Activated CD4-positive, CD25-positive, alpha-beta regulatory T cell treated with anti-CD3 and anti-CD28 coated beads, Interleukin-2, amount 50 U/mL, for 72 hours (primary cell): Measurements from ENCODE around the gene PHLDB3.
"Not testable (repeated sequence)": the region's sequence is repeated elsewhere in the genome, so short reads cannot be mapped to it uniquely, and the experiment has no call there.

Experiments used
- DNase-seq: peaks from one replicate; pipeline ENCODE4 v3.0.0; 2021

PHLDB3 gene

DNA sequence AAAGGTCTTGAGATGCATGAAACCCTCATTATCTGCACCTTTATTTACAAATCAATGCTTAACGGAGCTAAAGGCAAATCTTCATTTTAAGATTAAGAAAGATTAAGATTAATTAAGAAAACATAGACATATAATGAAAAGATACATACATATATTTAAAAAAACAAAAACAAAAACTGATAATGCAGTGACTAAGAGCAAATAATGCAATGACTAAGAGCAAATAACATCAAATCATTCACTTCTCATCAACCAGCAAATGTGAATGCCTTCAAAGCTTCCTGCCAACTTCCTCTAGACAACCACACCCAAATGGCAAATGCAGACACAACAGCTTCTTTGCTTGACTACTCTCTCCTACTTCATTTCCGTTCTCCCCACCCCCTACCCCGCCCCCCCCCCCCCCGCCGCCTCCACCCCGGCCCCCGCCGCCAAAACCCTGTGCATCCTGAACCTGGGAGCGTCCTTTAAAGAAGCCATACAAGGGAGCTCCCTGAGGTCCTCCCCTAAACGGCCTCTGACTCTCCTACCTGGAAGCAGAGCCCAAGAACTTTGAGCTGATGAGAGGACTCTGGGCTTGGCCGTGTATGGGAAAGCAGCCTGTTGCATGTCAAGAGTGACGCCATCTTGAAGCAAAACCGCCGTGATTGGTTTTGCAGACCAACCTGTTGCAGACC lies 65.4 kb downstream of the PHLDB3 start:
- no peak for DNase-seq

DNA sequence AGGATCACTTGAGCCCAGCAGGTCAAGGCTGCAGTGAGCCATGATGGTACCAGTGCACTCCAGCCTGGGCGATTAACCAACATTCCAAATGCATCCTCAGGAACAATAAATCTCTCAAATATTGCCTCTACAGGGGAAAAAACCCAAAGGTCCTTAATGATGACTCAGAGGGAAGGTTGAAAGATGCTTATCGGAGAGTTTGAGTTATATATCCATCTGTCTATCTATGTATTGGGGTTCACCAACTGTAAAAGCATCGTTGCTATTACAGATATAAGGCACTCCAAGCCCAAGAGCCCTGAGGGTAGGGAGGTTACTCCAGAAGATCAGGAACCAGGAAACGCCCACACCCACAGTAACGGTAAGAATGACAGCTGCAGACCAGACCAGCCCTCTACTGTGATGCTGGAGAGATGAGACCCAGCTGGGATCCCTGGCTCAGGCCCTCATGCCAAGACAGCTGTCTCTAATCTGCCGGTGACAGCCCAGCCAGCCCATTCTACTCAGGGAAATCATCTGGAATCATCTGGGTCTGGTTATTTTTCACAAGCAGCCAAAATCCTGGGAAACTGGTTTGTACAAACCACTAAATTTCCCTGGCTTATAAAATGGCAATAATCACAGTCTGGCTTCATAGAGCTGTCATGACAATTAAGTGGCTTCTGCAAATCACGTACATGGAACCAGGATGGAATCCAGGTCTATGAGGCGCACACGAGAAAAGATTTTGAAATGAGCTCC lies 66.1 kb downstream of the PHLDB3 start:
- no peak for DNase-seq

DNA sequence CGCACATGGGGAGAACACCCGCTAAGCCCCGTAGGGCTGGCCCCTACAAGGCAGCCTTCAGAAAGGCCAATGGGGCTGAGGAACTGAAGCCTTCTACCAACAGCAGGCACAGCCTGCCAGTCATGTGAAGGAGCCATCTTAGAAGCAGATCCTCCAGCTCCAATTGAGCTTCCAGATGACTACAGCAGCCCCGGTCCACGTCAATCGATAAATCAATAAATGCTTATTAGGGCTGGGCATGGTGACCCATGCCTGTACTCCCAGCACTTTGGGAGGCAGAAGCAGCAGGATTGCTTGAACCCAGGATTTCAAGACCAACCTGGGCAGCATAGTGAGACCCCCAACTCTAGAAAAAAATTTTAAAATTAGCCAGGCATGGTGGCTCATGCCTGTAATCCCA lies 66.8 kb downstream of the PHLDB3 start:
- DNase-seq = no peak

DNA sequence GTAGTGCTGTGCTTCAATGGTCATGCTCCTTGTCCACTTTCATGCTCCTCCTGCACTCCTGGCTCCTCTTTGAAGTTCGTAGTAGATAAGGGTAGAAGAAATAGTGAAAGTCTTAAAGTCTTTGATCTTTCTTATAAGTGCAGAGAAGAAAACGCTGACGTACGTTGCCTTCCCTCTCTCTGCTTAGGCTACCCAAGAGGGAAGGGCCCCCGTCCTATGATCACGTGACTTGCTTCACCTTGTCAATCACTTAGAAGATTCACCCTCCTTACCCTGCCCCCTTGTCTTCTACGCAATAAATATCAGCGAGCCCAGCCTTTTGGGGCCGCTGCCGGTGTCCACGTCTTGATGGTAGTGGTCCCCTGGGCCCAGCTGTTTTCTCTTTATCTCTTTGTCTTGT lies 67.3 kb downstream of the PHLDB3 start:
- DNase-seq = not testable (repeated sequence)

DNA sequence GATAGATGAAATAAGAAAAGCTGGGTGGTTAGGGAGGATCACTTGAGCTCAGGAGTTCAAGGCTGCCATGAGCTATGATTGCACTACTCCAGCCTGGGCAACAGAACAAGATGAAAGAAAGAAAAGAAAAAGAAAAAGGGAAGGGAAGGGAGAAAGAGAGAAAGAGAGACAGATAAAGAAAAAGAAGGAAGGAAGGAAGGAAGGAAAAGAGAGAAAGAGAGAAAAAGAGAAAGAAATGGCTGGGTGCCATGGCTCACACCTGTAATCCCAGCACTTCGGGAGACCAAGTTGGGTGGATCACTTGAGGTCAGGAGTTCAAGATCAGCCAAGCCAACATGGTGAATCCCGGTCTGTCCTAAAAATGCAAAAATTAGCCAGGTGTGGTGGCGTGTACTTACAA lies 68.8 kb downstream of the PHLDB3 start:
- DNase-seq = no peak

DNA sequence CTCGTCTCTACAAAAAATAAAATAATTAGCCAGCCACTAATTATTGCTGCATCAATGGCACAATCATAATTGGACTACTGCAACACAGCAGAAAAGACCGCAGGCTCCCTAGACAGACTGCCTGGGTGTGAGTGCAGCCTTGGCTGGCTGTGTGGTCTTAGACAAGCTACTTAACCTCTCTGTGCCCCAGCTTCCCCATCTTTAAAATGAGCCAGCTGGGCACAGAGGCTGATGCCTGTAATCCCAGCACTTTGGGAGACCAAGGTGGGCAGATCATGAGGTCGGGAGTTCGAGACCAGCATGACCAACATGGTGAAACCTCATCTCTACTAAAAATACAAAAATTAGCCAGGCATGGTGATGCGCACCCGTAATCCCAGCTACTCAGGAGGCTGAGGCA lies 70.9 kb downstream of the PHLDB3 start:
- DNase-seq = no peak

DNA sequence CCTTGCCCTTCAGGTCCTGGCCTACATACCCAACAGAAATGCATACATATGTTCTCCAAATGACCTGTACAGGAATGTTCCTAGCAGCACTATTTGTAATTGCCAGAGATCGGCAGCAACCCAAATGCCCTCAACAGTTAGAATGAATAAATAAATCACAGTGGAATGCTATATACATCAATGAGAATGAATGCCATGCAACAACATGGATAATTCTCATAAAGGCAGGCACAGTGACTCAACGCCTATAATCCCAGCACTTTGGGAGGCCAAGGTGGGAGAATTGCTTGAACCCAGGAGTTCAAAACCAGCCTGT lies 71.2 kb downstream of the PHLDB3 start:
- no peak for DNase-seq

DNA sequence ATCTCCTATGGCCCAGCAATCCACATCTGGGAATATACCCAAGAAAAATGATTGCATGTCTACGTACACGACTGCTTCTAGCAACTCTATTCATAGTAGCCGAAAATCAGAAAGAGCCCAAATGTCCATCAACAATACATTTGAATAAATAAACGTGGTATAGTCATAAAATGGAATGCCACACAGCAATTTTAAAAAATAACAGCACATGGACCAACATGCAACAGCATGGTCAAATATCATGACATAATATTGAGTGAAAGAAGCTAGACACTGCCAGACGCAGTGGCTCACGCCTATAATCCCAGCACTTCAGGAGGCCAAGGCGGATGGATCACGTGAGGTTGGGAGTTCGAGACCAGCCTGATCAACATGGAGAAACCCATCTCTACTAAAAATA lies 73.6 kb downstream of the PHLDB3 start:
- no peak for DNase-seq

DNA sequence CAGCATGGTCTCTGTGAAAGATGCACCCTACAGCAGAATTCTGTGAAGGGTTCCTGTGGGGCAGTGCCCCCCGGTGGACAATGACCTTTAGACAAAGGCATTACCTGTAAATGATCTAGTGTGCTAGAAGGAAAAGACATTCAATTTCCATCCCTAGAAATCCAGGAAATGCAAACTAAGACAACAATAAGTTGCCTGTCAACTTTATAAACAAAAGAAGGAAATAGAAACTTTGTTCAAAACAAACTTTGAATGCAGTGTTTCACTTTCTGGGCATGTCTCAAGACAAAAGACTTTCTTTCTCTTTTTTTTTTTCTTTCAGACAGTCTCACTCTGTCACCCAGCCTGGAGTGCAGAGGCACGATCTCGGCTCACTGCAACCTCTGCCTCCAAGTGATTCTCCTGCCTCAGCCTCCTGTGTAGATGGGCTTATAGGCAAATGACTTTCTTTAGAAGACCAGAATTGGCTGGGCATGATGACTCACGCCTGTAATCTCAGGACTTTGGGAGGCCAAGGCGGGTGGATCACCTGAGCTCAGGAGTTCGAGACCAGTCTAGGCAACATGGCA lies 74.3 kb downstream of the PHLDB3 start:
- no peak for DNase-seq

DNA sequence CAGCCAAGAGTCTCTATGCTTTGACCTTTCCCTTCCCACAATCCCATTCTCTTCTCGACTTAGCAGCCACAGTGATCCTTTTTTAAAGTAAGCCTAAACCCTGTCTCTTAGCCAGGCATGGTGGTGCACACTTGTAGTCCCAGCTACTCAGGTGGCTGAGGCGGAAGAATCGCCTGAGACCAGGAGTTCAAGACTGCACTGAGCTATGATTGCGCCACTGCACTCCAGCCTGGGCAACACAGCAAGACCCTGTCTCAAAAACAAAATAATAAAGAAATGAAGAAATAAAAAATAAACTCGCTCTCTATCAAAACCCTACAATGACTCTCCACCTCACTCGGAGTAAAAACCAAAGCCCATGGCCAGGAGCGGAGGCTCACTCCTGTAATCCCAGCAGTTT lies 75.2 kb downstream of the PHLDB3 start:
- DNase-seq = no peak

DNA sequence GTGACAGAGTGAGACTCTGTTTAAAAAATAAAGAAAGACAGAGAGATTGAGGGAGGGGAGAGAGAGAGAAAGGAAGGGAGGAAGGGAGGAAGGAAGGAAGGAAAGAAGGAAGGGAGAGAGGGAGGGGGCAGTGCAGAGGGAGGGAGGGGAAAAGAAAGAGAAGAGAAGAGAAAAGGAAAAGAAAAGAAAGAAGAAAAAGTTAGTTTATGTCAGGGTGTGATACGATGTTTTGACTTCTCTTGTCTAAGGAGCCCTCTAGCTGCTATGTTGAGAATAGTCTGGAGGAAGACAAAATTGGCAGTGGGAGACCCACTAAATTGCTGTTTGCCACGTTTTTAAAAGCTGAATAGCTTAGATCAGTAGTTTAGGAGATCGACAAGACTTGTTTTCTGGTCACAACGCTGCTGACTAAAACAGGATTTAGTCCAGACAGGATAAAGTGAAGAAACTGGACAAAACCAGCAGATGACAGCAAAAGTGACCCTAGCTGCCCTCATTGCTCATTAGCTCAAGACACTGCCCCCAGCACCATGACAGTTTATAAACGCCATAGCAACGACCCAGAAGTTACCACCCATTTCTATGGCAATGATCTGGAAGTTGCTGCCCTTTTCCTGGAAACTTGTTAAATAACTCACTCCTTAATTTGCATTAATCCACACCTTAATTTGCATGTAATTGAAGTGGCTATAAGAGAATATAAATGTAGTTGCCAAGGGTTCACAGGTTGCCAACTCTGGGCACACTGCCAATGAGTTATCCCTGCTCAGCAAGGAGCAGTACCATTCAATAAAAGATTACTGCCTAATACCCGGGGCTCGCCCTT lies 78.8 kb downstream of the PHLDB3 start:
- DNase-seq = no peak
